GM12872 (cell line): ENCODE data around the gene ZNF556.

Source experiments
- TF ChIP-seq, protein P1 (sequence below): IDR thresholded peaks from 3 replicates; pipeline ENCODE4 v1.5.1; 2011; ENCODE audit warnings: low read depth, mild to moderate bottlenecking, low read length, moderate library complexity; ENCODE audit not compliant: insufficient read depth

The ZNF556 gene

DNA sequence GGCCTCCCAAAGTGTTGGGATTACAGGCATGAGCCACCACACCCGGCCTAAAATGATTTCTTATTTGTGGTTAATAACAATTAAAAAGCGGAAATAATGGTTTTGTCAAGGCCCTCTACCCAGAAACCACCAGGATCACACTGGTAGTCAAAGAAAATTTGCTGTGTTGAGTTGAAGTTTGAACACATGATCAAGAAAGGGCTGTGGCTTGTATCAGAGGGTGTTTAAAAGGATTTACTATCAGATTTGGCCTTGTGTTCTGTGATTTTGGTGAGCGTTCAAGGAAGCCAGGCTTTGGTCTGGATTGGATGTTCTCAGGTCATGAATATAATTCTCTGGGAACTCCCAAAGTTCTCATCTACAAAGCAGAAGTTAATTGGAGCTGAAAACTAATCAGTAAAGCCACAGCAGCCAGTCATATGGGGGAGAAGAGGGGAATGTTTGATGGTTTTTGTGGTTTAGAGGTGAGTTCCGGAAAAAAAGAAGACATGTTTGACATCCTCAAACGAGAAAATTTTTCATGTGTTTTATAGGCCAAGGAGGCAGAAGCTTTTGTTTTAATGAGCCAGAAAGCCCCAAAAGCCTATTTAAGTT, 10.6 kb upstream of the ZNF556 start:
- TF ChIP-seq, protein P1, sequence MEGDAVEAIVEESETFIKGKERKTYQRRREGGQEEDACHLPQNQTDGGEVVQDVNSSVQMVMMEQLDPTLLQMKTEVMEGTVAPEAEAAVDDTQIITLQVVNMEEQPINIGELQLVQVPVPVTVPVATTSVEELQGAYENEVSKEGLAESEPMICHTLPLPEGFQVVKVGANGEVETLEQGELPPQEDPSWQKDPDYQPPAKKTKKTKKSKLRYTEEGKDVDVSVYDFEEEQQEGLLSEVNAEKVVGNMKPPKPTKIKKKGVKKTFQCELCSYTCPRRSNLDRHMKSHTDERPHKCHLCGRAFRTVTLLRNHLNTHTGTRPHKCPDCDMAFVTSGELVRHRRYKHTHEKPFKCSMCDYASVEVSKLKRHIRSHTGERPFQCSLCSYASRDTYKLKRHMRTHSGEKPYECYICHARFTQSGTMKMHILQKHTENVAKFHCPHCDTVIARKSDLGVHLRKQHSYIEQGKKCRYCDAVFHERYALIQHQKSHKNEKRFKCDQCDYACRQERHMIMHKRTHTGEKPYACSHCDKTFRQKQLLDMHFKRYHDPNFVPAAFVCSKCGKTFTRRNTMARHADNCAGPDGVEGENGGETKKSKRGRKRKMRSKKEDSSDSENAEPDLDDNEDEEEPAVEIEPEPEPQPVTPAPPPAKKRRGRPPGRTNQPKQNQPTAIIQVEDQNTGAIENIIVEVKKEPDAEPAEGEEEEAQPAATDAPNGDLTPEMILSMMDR: no peak

DNA sequence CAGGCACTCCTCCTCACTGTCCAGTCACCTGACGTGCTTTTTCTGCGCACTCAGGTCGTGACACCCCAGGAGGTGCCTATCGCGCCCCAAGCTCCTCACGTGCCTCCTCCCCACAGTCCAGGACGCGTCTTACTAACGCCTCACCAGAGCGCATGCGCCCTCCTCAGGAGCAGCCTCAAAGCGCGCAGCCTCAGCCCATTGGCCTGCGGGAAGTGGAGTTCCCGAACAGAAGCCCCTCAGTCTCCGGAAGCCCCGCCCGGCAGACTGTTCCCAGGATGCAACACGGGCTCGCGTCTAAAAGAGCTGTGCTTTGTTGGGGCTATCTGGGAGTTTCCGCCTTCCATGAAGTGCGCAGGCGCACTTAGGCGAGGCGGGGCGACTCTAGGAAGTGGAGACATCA, 8.3 kb upstream of the ZNF556 start:
- TF ChIP-seq, protein P1: no peak

DNA sequence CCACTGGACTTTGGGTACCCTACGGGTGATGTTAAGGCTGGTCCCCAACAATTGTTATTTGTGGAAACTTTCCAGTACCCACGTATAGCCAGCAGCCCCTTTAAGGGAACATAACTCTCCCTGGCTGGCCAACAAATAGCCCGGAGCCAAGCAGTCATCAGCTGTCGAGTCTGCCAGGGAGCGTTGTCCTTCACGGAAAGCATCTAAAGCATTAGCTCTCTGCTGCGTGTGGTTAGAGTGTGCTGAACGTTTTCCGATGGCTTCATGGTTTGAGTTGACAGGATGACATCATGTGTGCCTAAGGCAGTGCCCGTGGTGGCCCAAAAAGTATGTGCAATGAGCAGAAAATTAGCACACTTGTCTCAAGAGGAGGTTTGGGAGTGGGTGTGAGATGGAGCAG, 3.3 kb upstream of the ZNF556 start:
- TF ChIP-seq, protein P1: no peak

DNA sequence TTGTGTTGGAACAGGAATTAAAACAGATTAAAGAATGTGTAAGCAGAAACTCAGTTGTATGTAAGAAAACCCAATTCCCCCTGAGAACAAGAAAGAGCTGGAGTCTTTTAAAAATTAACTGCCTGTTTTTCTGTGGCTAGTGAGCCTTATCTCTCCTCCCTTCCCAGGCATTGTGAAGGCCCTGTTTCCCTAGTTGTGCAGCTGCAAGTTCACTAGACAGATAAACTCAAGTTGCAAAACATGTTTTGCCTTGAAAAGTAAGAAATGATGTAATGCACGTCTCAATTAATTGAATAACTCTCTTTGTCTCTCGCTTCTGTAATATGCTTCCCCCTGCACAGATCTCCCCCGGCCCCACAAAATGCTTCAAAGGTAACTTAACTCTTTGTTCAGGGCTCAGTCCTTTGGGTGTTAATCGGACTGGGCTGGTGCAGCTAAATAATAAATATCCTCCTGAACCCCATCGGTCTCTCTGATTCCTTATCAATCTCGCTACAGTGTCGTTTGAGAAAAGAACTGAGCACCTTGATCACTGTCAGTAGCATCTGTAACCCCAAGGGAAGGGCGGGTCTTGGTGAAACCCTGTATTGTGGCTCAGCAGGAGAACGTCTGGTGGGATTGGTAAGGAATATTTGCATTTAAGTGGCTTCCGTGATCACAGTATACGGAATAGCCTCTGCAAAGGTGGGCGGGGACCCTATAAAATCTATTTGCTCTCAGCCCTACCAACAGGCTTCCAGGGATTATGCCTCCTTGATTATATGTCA, 1.6 kb upstream of the ZNF556 start:
- TF ChIP-seq, protein P1: no peak

DNA sequence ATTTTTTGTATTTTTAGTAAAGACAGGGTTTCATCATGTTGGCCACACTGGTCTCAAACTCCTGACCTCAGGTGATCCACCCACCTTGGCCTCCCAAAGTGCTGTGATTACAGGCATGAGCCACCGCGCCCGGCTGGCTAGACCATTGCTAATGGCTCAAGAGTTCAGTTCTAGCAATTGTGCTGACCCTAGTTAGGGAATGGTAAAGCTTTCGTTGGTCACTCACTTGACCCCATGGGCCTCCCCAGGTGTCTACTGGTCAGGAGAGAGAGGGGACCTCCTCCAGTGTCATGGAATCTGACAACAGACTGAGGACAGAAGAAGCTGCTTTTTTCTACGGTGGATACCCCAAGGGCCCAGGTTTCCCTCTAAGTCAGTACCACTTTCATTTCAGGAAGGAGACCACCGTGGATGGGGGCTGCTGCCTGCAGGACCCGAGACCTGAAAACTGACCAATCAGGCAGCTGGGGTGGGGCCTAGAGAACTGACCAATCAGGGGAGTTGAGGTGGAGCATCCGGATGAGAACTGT, 575 bp upstream of the ZNF556 start:
- TF ChIP-seq, protein P1: no peak

DNA sequence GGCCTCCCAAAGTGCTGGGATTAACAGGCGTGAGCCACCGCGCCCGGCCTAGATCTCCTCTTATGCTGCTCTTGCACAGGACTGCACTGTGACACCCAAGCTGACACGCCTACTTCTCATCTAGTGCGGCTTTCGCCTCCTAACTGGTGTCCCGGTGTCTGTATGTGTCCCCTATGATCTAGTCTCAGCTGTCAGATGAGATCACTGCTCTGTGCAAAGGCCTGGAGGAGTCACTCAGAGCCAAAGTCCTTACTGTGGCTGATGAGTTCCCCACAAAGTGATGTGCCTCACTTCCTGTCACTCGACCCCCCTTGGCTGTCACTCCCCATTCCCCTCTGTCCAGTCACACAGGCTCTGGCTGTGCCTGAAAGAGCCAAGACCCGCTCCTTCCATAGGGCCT, 2.5 kb downstream of the ZNF556 start:
- TF ChIP-seq, protein P1: no peak

DNA sequence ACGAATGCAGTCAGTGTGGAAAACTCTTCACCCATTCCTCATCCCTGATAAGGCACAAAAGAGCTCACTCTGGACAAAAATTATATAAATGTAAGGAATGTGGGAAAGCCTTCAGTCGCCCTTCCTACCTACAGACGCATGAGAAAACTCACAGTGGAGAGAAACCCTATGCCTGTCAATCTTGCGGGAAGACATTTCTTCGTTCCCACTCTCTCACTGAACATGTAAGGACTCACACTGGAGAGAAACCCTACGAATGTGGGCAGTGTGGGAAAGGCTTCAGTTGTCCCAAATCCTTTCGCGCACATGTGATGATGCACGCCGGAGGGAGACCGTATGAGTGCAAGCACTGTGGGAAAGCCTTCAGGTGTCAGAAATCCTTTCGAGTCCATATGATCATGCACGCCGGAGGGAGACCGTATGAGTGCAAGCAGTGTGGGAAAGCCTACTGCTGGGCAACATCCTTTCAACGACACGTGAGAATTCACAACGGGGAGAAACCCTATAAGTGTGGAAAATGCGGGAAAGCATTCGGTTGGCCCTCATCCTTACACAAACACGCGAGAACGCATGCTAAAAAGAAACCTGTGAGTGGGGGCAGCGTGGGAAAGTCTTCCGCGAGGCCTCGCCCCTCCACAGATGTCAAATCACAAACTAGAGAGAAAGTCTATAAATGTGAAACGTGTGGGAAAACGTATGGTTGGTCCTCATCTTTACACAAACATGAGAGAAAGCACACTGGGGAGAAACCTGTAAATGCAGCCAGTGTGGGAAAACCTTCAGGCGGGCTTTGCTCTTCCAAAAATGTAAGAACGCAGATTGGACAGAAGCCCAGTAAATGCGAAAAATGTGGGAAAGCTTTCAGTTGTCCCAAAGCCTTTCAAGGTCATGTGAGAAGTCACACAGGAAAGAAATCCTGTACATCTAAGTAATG, 10.5 kb downstream of the ZNF556 start:
- TF ChIP-seq, protein P1: no peak
